ENCODE data around the gene FXYD7. TPM values are rescaled to one million over a fixed set of nuclear protein-coding genes. Genes with fewer than 3 reads are reported as not detected.

The FXYD7 gene
- polyA plus RNA-seq, 1 donor from 2014 or later: 35.7 TPM

GRCh38 chr19:35133826-35134225 lies 9.2 kb upstream of the FXYD7 start:
- Histone ChIP-seq H2AFZ (ENCODE audit: low read depth, low read length) (no peak overlapping the region), H3K9ac (ENCODE audit: low read length) (no peak overlapping the region), H3K4me2 (ENCODE audit: low read length) (no peak overlapping the region), H3K79me2 (replicated peaks; ENCODE audit: insufficient read depth, low read length) (no peaks in the 10 kb centered on the region), H3K9me2 (ENCODE audit: insufficient read depth, low read length) (no peaks in the 10 kb centered on the region), H3K27ac (ENCODE audit: low read length) (no peak overlapping the region), H3K4me3 (ENCODE audit: low read length) (no peak overlapping the region), H3K9me3 (ENCODE audit: low read length) (no peaks in the 10 kb centered on the region), H4K20me1 (ENCODE audit: insufficient read depth) (no peaks in the 10 kb centered on the region), H3F3A (ENCODE audit: insufficient read depth, low read length, poor library complexity, severe bottlenecking) (no peaks in the 10 kb centered on the region), H3K36me3 (ENCODE audit: insufficient read depth, low read length) (no peaks in the 10 kb centered on the region), H3K27me3 (ENCODE audit: insufficient read depth, low read depth, low read length) (no peaks in the 10 kb centered on the region)
- TF ChIP-seq MXI1 (conservative IDR thresholded peaks at IDR 0.05; ENCODE audit: poor library complexity, severe bottlenecking) (no peak), SMC3 (conservative IDR thresholded peaks at IDR 0.05; ENCODE audit: poor library complexity) (no peak), POLR2AphosphoS5 (IDR thresholded peaks at IDR 0.05) (no peak), EP300 (conservative IDR thresholded peaks at IDR 0.05; ENCODE audit: poor library complexity, severe bottlenecking) (no peak), TAF1 (IDR thresholded peaks at IDR 0.05; ENCODE audit: low read depth) (no peak), RAD21 (conservative IDR thresholded peaks at IDR 0.05) (no peak), EZH2 (IDR thresholded peaks at IDR 0.05; ENCODE audit: borderline replicate concordance, insufficient read depth, low read length, poor library complexity, severe bottlenecking) (no peak)
- TF ChIP-seq, protein P1, sequence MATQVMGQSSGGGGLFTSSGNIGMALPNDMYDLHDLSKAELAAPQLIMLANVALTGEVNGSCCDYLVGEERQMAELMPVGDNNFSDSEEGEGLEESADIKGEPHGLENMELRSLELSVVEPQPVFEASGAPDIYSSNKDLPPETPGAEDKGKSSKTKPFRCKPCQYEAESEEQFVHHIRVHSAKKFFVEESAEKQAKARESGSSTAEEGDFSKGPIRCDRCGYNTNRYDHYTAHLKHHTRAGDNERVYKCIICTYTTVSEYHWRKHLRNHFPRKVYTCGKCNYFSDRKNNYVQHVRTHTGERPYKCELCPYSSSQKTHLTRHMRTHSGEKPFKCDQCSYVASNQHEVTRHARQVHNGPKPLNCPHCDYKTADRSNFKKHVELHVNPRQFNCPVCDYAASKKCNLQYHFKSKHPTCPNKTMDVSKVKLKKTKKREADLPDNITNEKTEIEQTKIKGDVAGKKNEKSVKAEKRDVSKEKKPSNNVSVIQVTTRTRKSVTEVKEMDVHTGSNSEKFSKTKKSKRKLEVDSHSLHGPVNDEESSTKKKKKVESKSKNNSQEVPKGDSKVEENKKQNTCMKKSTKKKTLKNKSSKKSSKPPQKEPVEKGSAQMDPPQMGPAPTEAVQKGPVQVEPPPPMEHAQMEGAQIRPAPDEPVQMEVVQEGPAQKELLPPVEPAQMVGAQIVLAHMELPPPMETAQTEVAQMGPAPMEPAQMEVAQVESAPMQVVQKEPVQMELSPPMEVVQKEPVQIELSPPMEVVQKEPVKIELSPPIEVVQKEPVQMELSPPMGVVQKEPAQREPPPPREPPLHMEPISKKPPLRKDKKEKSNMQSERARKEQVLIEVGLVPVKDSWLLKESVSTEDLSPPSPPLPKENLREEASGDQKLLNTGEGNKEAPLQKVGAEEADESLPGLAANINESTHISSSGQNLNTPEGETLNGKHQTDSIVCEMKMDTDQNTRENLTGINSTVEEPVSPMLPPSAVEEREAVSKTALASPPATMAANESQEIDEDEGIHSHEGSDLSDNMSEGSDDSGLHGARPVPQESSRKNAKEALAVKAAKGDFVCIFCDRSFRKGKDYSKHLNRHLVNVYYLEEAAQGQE (IDR thresholded peaks at IDR 0.05; ENCODE audit: borderline replicate concordance): no peak
- TF ChIP-seq, protein P2, sequence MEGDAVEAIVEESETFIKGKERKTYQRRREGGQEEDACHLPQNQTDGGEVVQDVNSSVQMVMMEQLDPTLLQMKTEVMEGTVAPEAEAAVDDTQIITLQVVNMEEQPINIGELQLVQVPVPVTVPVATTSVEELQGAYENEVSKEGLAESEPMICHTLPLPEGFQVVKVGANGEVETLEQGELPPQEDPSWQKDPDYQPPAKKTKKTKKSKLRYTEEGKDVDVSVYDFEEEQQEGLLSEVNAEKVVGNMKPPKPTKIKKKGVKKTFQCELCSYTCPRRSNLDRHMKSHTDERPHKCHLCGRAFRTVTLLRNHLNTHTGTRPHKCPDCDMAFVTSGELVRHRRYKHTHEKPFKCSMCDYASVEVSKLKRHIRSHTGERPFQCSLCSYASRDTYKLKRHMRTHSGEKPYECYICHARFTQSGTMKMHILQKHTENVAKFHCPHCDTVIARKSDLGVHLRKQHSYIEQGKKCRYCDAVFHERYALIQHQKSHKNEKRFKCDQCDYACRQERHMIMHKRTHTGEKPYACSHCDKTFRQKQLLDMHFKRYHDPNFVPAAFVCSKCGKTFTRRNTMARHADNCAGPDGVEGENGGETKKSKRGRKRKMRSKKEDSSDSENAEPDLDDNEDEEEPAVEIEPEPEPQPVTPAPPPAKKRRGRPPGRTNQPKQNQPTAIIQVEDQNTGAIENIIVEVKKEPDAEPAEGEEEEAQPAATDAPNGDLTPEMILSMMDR (IDR thresholded peaks at IDR 0.05; ENCODE audit: poor library complexity, severe bottlenecking): no peak

GRCh38 chr19:35134601-35135242 lies 8.3 kb upstream of the FXYD7 start, which contains the start of gene LGI4:
Gene LGI4, minus strand, starts transcription at chr19:35135059. Its CDS starts 379 bp downstream, at chr19:35134680.
- no peaks in the 10 kb centered on the region for H3K9me3 ChIP-seq (ENCODE audit: low read length)
- no peaks in the 10 kb centered on the region for H3K27me3 ChIP-seq (ENCODE audit: insufficient read depth, low read depth, low read length)
- H3K9ac ChIP-seq (ENCODE audit: low read length): no peak within 1 kb of the TSS
- no peaks in the 10 kb centered on the region for H3K36me3 ChIP-seq (ENCODE audit: insufficient read depth, low read length)
- no peaks in the 10 kb centered on the region for H4K20me1 ChIP-seq (ENCODE audit: insufficient read depth)
- no peaks in the 10 kb centered on the region for H3F3A ChIP-seq (ENCODE audit: insufficient read depth, low read length, poor library complexity, severe bottlenecking)
- H3K9me2 ChIP-seq (ENCODE audit: insufficient read depth, low read length): no peaks in the 10 kb centered on the region
- no peak within 1 kb of the TSS for H2AFZ ChIP-seq (ENCODE audit: low read depth, low read length)
- H3K79me2 ChIP-seq (replicated peaks; ENCODE audit: insufficient read depth, low read length): no peaks in the 10 kb centered on the region
- TF ChIP-seq, protein P2 (IDR thresholded peaks at IDR 0.05; ENCODE audit: poor library complexity, severe bottlenecking): no peak
- TF ChIP-seq MXI1 (conservative IDR thresholded peaks at IDR 0.05; ENCODE audit: poor library complexity, severe bottlenecking): no peak
- no peak for TF ChIP-seq POLR2AphosphoS5 (IDR thresholded peaks at IDR 0.05)
- no peak within 1 kb of the TSS for H3K4me2 ChIP-seq (ENCODE audit: low read length)
- no peak within 1 kb of the TSS for H3K27ac ChIP-seq (ENCODE audit: low read length)
- H3K4me3 ChIP-seq (ENCODE audit: low read length): no peak within 1 kb of the TSS

Data from neural cell (in vitro differentiated cells).